ENCODE results near the gene HAGHL. TPM values are rescaled to one million over a fixed set of nuclear protein-coding genes. Genes with fewer than 3 reads are reported as not detected.

The HAGHL gene
- total RNA-seq, 1 donor, result 10.6 TPM

DNA sequence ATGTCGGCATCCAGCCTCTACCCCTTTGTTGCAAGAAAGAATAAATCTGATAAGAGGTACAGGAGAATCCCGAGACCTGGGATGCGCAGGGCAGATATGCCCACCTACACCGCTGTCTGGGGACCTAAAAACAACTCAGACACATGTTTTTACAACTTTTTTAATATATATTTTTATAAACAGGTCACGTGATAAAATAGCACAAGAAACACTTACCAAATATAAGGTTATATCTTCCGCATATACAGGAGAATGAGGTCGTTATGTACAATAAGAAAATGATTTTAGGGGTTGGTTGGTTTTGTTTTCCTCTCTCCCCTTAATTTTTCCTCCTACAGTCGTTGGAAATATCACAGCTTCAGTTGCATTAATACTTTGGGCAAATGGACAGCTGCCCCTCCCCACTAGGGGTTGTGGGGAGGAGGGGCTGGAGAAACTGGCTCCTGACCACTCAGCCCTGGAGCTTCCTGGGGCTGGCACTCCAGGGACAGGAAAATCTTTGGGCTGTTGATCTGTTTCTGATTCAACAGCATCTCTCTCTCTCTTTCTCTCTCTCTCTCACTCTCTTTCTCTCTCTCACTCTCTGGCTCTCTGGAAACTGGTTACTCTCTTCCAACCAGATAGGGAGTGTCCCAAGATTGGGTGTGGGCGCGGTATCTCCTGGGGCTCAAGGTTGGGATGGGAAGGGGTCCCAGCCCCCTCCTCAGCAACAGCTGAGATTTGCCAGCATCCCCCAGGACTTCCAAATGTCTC is 34.4 kb upstream of the HAGHL start:
- no peak for DNase-seq (ENCODE audit: low read depth)
- no peak overlapping the region for H3K4me3 ChIP-seq (ENCODE audit: low read depth, low read length)
- TF ChIP-seq, protein P1, sequence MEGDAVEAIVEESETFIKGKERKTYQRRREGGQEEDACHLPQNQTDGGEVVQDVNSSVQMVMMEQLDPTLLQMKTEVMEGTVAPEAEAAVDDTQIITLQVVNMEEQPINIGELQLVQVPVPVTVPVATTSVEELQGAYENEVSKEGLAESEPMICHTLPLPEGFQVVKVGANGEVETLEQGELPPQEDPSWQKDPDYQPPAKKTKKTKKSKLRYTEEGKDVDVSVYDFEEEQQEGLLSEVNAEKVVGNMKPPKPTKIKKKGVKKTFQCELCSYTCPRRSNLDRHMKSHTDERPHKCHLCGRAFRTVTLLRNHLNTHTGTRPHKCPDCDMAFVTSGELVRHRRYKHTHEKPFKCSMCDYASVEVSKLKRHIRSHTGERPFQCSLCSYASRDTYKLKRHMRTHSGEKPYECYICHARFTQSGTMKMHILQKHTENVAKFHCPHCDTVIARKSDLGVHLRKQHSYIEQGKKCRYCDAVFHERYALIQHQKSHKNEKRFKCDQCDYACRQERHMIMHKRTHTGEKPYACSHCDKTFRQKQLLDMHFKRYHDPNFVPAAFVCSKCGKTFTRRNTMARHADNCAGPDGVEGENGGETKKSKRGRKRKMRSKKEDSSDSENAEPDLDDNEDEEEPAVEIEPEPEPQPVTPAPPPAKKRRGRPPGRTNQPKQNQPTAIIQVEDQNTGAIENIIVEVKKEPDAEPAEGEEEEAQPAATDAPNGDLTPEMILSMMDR (IDR thresholded peaks at IDR 0.05; ENCODE audit: insufficient read depth, low read length), result no peak

DNA sequence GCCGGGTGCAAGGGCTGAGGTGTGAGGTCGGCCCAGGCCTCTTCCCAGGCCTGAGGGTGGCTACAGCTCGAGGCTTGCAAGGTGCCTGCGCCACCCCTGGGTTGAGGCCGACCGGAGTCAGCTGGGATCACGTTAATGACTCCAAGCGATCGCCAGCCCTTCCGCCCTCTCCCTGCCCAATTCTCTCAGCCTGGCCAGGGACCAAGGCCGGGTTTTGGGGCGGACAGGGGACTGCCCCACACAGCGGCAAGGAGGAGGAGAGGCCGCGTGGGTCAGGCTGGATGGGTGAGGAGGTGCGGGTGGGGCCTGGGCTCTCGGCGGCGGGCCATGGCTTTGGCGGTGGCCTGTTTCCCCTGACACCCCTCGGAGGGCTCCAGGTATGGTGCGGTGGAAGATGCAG is 33.5 kb upstream of the HAGHL start:
- H3K4me3 ChIP-seq (ENCODE audit: low read depth, low read length), result no peak overlapping the region
- TF ChIP-seq, protein P1 (IDR thresholded peaks at IDR 0.05; ENCODE audit: insufficient read depth, low read length), result no peak
- no peak for DNase-seq (ENCODE audit: low read depth)

DNA sequence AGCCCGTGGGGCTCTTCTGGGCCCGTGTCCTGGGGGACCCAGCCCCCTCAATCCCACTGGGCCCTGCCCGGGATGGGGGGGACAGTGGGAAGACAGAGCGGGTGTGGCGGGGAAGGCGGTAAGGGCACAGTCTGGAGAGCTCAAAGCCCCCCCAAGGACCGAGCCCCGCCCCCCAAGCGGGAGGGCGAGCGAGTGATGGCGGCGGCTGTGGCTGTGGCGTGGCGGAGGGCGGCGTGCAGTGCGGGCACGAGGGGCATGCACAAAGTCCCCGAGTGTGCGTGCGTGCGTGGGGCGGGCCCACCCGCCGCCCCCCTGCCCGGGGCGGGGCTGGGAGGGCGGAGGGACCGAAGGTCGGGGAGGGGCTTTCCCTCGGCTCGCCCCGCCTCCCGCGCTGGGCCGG is 33.1 kb upstream of the HAGHL start:
- DNase-seq (ENCODE audit: low read depth), result no peak
- no peak overlapping the region for H3K4me3 ChIP-seq (ENCODE audit: low read depth, low read length)
- TF ChIP-seq, protein P1 (IDR thresholded peaks at IDR 0.05; ENCODE audit: insufficient read depth, low read length), result no peak

DNA sequence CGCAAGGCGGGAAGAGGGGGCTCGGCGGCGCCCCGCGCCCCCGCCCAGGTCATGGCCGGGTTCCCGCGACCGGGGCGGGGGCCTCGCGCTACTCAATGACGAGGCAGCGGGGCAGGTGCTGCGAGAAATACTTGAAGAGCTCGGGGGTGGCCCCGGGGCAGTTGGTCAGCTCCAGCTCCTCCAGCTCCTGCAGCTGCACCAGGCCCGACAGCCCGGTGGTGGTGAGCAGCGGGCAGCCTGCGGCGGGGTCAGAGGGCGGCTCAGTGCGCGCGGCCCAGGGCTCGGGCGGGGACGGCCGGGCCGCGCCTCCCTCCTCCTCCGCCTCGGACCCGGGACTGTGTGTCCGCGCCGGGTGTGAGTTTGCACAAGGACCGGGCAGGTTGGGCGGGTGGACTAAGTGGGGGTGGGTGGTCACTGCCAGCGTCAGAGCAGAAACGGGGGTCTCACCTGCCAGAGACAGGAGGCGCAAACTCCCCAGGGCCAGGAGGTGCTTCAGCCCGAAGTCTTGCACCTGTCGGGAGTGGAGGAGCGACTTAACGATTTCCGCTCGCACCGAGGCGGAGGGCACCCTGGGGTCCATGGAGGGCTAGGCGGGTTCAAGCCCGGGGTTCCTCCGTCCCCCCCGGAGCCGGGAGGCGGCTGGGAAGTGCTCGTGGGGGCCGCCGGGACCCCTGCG is 32.6 kb upstream of the HAGHL start:
- TF ChIP-seq, protein P1 (IDR thresholded peaks at IDR 0.05; ENCODE audit: insufficient read depth, low read length), result no peak
- no peak for DNase-seq (ENCODE audit: low read depth)

DNA sequence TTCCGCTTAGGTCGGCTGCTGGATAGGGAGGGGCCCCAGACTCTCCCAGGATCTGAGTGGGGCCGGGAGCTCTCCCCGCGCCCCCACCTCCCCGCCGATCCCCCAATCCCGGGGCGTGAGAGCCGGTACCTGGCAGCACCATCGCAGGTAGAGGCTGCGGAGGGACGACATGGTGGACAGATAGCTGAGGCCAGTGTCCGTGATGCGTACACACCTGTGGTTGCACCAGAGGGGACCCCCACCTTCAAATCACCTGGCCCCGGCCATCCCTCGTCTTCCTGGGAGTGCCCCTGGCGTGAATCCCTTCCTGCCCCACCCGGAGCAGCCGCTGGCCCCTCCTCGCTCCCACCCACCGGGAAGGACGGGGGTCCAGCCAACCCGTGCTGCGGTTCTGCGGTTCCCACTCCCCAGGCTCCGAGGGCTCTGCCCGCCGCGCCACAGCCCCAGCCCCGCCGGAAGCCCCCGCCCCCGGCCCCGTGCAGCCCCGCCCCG is 32.0 kb upstream of the HAGHL start:
- TF ChIP-seq, protein P1 (IDR thresholded peaks at IDR 0.05; ENCODE audit: insufficient read depth, low read length), result no peak
- H3K4me3 ChIP-seq (ENCODE audit: low read depth, low read length), result no peak overlapping the region
- no peak for DNase-seq (ENCODE audit: low read depth)

More for the DNA sequence above, 32.6 kb upstream of the HAGHL start:
- H3K4me3 ChIP-seq (ENCODE audit: low read depth, low read length), result no peak overlapping the region

DNA sequence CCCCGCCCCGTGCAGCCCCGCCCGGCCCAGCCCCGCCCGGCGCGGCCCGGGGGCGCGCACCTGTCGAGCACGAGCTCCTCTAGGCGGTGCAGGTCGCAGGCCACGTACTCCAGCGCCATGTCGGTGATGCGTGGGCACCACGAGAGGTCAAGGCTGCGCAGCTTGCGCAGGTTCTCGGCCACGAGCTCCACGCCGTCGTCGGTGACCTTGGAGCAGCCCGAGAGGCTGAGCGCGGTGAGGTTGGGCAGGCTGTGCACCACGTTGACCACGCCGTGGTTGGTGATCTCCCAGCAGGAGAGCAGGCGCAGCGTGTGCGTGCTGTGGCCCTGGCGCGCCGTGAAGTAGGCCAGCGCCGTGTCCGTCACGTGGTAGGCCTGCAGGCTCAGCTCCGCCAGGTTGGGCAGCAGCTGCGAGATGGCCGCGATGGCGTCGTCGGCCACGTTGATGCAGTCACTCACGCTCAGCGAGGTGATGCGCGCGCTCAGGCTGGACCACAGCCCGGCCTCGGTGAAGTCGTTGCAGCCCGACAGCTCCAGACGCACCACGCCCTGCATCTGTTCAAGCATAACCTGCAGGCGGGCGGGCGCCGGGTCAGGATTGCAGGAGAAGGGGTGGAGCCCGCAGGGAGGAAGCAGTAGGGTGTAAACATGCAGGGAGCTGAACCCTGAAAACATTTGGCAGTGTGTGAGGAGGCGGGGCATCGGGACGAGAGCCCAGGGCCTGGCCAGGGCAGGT is 31.4 kb upstream of the HAGHL start:
- no peak for DNase-seq (ENCODE audit: low read depth)
- no peak overlapping the region for H3K4me3 ChIP-seq (ENCODE audit: low read depth, low read length)
- TF ChIP-seq, protein P1 (IDR thresholded peaks at IDR 0.05; ENCODE audit: insufficient read depth, low read length), result no peak

Measured in fibroblast of the aortic adventitia (primary cell).